H1 (cell line): Measurements from ENCODE around the gene RAB31. TPM values are rescaled to one million over a fixed set of nuclear protein-coding genes. Genes with fewer than 3 reads are reported as not detected.

Experiments
- CTCF ChIA-PET: fragments of 300-600 bp; sonication (Branson Sonifier 250); formaldehyde crosslinking; loops from one replicate; lab custom pipeline; 2021; ENCODE audit not compliant: partially characterized antibody; lab: Charles Lee
- POLR2A ChIA-PET: fragments of 300-600 bp; sonication (Branson Sonifier 250); formaldehyde crosslinking; loops from one replicate; lab custom pipeline; 2021; ENCODE audit warnings: inconsistent platforms; ENCODE audit not compliant: partially characterized antibody; lab: Charles Lee
- DNase-seq, 2 experiments: peaks; one replicate each; pipeline versions ENCODE4 v3.0.0 to v3.0.0-alpha.2; 2010 to 2022; ENCODE audit warnings: low spot score in 2 of 2, low read depth in 1 of 2, mixed read lengths in 1 of 2
- FAIRE-seq: peaks from 2 replicates; lab custom pipeline; 2011; peaks lifted over from hg19 to GRCh38; lab: Jason Lieb, UNC
- H2AFZ ChIP-seq: 2 replicates; pipeline ENCODE4 v1.8.1; 2012; ENCODE audit warnings: low read length, inconsistent platforms
- H2AK5ac ChIP-seq: 2 replicates; pipeline ENCODE4 v1.6.1; 2013; ENCODE audit warnings: low read depth, low read length
- H2BK120ac ChIP-seq: replicated peaks from 2 replicates; pipeline ENCODE3; 2013; ENCODE audit warnings: low read depth, low read length, inconsistent platforms
- H2BK12ac ChIP-seq: 2 replicates; pipeline ENCODE4 v1.6.1; 2013; ENCODE audit warnings: low read depth, low read length
- H2BK15ac ChIP-seq: 2 replicates; pipeline ENCODE4 v1.6.1; 2013; ENCODE audit warnings: low read length
- H2BK20ac ChIP-seq: 2 replicates; pipeline ENCODE4 v1.6.1; 2013; ENCODE audit warnings: low read length
- H2BK5ac ChIP-seq: 2 replicates; pipeline ENCODE4 v1.6.1; 2013; ENCODE audit warnings: low read depth, low read length
- H3K14ac ChIP-seq: 2 replicates; pipeline ENCODE4 v1.6.1; 2013; ENCODE audit warnings: inconsistent platforms; ENCODE audit not compliant: insufficient read length
- H3K18ac ChIP-seq: 2 replicates; pipeline ENCODE4 v1.6.1; 2013; ENCODE audit warnings: low read length; ENCODE audit errors: extremely low read depth
- H3K23ac ChIP-seq: 2 replicates; pipeline ENCODE4 v1.6.1; 2013; ENCODE audit warnings: inconsistent platforms; ENCODE audit not compliant: insufficient read length
- H3K23me2 ChIP-seq: 2 replicates; pipeline ENCODE4 v1.6.1; 2013; ENCODE audit warnings: low read depth, low read length
- H3K27ac ChIP-seq: 2 replicates; pipeline ENCODE4 v1.6.1; 2011; ENCODE audit warnings: low read depth, low read length, inconsistent platforms
- H3K27me3 ChIP-seq, 4 experiments: replicated peaks in 1 of 4; 1 replicate in 1 of 4; 2 replicates in 3 of 4; pipeline versions ENCODE4 v1.6.1 to v1.8.1; 2011 to 2013; ENCODE audit warnings: low read length in 3 of 4, mild to moderate bottlenecking in 3 of 4, inconsistent platforms in 2 of 4, mixed read lengths in 2 of 4, moderate library complexity in 1 of 4; ENCODE audit not compliant: control insufficient read depth in 3 of 4, insufficient read depth in 3 of 4; ENCODE audit errors: extremely low read depth in 1 of 4
- H3K36me3 ChIP-seq, 4 experiments: 2 replicates each; pipeline versions ENCODE4 v1.6.1 to v1.8.1; 2011 to 2013; ENCODE audit warnings: mild to moderate bottlenecking in 4 of 4, low read length in 3 of 4, moderate library complexity in 2 of 4, control low read depth in 1 of 4, inconsistent platforms in 1 of 4; ENCODE audit not compliant: insufficient read depth in 4 of 4, control insufficient read depth in 2 of 4
- H3K4ac ChIP-seq: replicated peaks from 2 replicates; pipeline ENCODE3; 2013; ENCODE audit warnings: low read length, low read depth, mixed read lengths, inconsistent platforms; ENCODE audit not compliant: insufficient read length
- H3K4me1 ChIP-seq, 4 experiments: replicated peaks in 1 of 4; 1 replicate in 1 of 4; 2 replicates in 3 of 4; pipeline versions ENCODE4 v1.6.1 to v1.8.1; 2011 to 2013; ENCODE audit warnings: low read length in 3 of 4, inconsistent platforms in 2 of 4, mixed read lengths in 1 of 4; ENCODE audit not compliant: insufficient read depth in 4 of 4, control insufficient read depth in 3 of 4
- H3K4me2 ChIP-seq, 2 experiments: 2 replicates each; pipeline versions ENCODE4 v1.6.1 to v1.8.1; 2011 to 2013; ENCODE audit warnings: low read depth in 2 of 2, low read length in 2 of 2, control low read depth in 1 of 2, inconsistent platforms in 1 of 2, mild to moderate bottlenecking in 1 of 2; ENCODE audit not compliant: insufficient read depth in 1 of 2
- H3K4me3 ChIP-seq, 4 experiments: fragments of 200-600, 300-600 bp in 1 of 4; sonication (generic), shearing (Covaris generic), sonication (Bioruptor Twin) in 1 of 4; 2 replicates each; pipeline versions ENCODE4 v1.5.1 to v1.8.1; 2011 to 2016; ENCODE audit warnings: low read length in 4 of 4, low read depth in 3 of 4, control low read depth in 2 of 4, inconsistent platforms in 2 of 4, mild to moderate bottlenecking in 2 of 4, mixed read lengths in 1 of 4, moderate library complexity in 1 of 4; ENCODE audit not compliant: insufficient read depth in 2 of 4; ENCODE audit errors: extremely low read depth in 1 of 4
- H3K56ac ChIP-seq: replicated peaks from 2 replicates; pipeline ENCODE3; 2013; ENCODE audit warnings: low read depth, mild to moderate bottlenecking, mixed read lengths, low read length, inconsistent platforms; ENCODE audit not compliant: insufficient read length
- H3K79me1 ChIP-seq: 2 replicates; pipeline ENCODE4 v1.6.1; 2013; ENCODE audit warnings: low read depth, low read length, control low read depth
- H3K79me2 ChIP-seq, 2 experiments: 2 replicates each; pipeline versions ENCODE4 v1.6.1 to v1.8.1; 2012 to 2013; ENCODE audit warnings: low read length in 2 of 2, mild to moderate bottlenecking in 2 of 2, inconsistent platforms in 1 of 2; ENCODE audit not compliant: insufficient read depth in 2 of 2, control insufficient read depth in 1 of 2
- H3K9ac ChIP-seq, 4 experiments: replicated peaks in 1 of 4; 1 replicate in 1 of 4; 2 replicates in 3 of 4; pipeline versions ENCODE4 v1.6.1 to v1.8.1; 2011 to 2013; ENCODE audit warnings: low read depth in 3 of 4, low read length in 3 of 4, control low read depth in 2 of 4, mild to moderate bottlenecking in 2 of 4, moderate library complexity in 2 of 4, inconsistent platforms in 1 of 4; ENCODE audit errors: extremely low read depth in 1 of 4
- H3K9me3 ChIP-seq, 2 experiments: 2 replicates each; pipeline versions ENCODE4 v1.6.1 to v1.8.1; 2012 to 2013; ENCODE audit warnings: mild to moderate bottlenecking in 2 of 2, moderate library complexity in 2 of 2, control low read depth in 1 of 2, inconsistent platforms in 1 of 2, low read depth in 1 of 2, low read length in 1 of 2, mixed read lengths in 1 of 2; ENCODE audit not compliant: insufficient read depth in 2 of 2
- H4K20me1 ChIP-seq, 2 experiments: replicated peaks in 1 of 2; 2 replicates each; pipeline versions ENCODE3 to v1.8.1; 2011 to 2013; ENCODE audit warnings: inconsistent platforms in 2 of 2, low read length in 2 of 2, mild to moderate bottlenecking in 1 of 2; ENCODE audit not compliant: insufficient read depth in 2 of 2, control insufficient read depth in 1 of 2
- H4K5ac ChIP-seq: 2 replicates; pipeline ENCODE4 v1.6.1; 2013; ENCODE audit warnings: low read length, low read depth, mixed read lengths, inconsistent platforms; ENCODE audit not compliant: insufficient read length
- H4K8ac ChIP-seq: 2 replicates; pipeline ENCODE4 v1.8.0; 2013; ENCODE audit warnings: mild to moderate bottlenecking, moderate library complexity, low read length, inconsistent platforms; ENCODE audit not compliant: insufficient read depth; ENCODE audit errors: extremely low read depth
- H4K91ac ChIP-seq: replicated peaks from 2 replicates; pipeline ENCODE3; 2013; ENCODE audit warnings: low read length, mixed read lengths, inconsistent platforms; ENCODE audit not compliant: insufficient read length
- CBX5 ChIP-seq: fragments of 300-800, 300-1000 bp; sonication (generic); IDR thresholded peaks from 2 replicates; pipeline ENCODE4 v1.7.1; 2016; ENCODE audit warnings: antibody characterized with exemption, low read length, low read depth
- CBX8 ChIP-seq: fragments of 300-800, 300-1000 bp; sonication (generic); IDR thresholded peaks from 2 replicates; pipeline ENCODE4 v1.7.1; 2016; ENCODE audit warnings: low read depth, low read length, borderline replicate concordance
- EP300 ChIP-seq, 2 experiments: IDR thresholded peaks; 1 replicate in 1 of 2; 2 replicates in 1 of 2; pipeline ENCODE4 v1.6.1; 2011 to 2012; ENCODE audit warnings: low read depth in 2 of 2, low read length in 2 of 2, mild to moderate bottlenecking in 2 of 2, borderline replicate concordance in 1 of 2, inconsistent platforms in 1 of 2, moderate library complexity in 1 of 2
- GTF2F1 ChIP-seq: IDR thresholded peaks from 2 replicates; pipeline ENCODE4 v1.6.1; 2012; ENCODE audit warnings: low read depth, low read length, improper control_type of control experiment, borderline replicate concordance
- JUND ChIP-seq: IDR thresholded peaks from 2 replicates; pipeline ENCODE4 v1.6.1; 2011; ENCODE audit warnings: mild to moderate bottlenecking, improper control_type of control experiment, low read length
- RAD21 ChIP-seq, 2 experiments: IDR thresholded peaks in 1 of 2; conservative IDR thresholded peaks in 1 of 2; 2 replicates each; pipeline ENCODE4 v1.6.1; 2011; ENCODE audit warnings: low read depth in 2 of 2, low read length in 2 of 2, improper control_type of control experiment in 1 of 2, inconsistent platforms in 1 of 2, mild to moderate bottlenecking in 1 of 2, moderate library complexity in 1 of 2
- SIX5 ChIP-seq: IDR thresholded peaks from 2 replicates; pipeline ENCODE4 v1.6.1; 2011; ENCODE audit warnings: mild to moderate bottlenecking, low read depth, low read length
- SUZ12 ChIP-seq: fragments of 200-600 bp; sonication (generic); IDR thresholded peaks from 2 replicates; pipeline ENCODE4 v1.6.1; 2012; ENCODE audit warnings: mild to moderate bottlenecking, inconsistent platforms, low read length, moderate library complexity, mixed read lengths
- YY1 ChIP-seq: IDR thresholded peaks from 2 replicates; pipeline ENCODE4 v1.6.1; 2011; ENCODE audit warnings: low read depth, mild to moderate bottlenecking, low read length
- ZNF274 ChIP-seq: IDR thresholded peaks from 2 replicates; pipeline ENCODE4 v1.7.0; 2012; ENCODE audit warnings: low read length, borderline replicate concordance; ENCODE audit errors: extremely low read depth
- WGBS, 2 experiments: shearing (Covaris generic) in 1 of 2; methylation state at CpG; one replicate each; pipeline versions ENCODE4 v1.1.6 to v1.1.7; 2013 to 2015; ENCODE audit warnings: low lambda C conversion rate in 2 of 2, mixed read lengths in 2 of 2, inconsistent platforms in 1 of 2, low coverage in 1 of 2, missing lambda C conversion rate in 1 of 2; ENCODE audit not compliant: insufficient replicate concordance in 2 of 2, insufficient coverage in 1 of 2, insufficient read length in 1 of 2; ENCODE audit errors: extremely low coverage in 1 of 2, missing lambda C conversion rate in 1 of 2; 5-methylcytosine and 5-hydroxymethylcytosine counted together
- polyA plus RNA-seq, 7 experiments: library from polyadenylated mRNA; depleted of rRNA in 3 of 7; stranded (reverse) in 5 of 7; unstranded in 2 of 7; fragments of >200 nt in 5 of 7; fragments of 200-250 nt in 2 of 7; gene quantifications; 1 replicate in 5 of 7; 2 replicates in 1 of 7; 4 replicates in 1 of 7; pipeline versions ENCODE4 v1.2.1 to v1.2.3, GENCODE V29; 2011 to 2013; ENCODE audit warnings: missing spikeins in 2 of 7, mixed read lengths in 2 of 7
- total RNA-seq: library from RNA; stranded (reverse); fragmentation: NEBNext Ultra II Directional; extraction: Animal tissue kit (Norgen Biotek cat#: 25700); gene quantifications from 2 replicates; pipeline ENCODE4 v1.2.1, GENCODE V29; 2021
- TF ChIP-seq, protein P1 (sequence below): IDR thresholded peaks from 2 replicates; pipeline ENCODE4 v1.6.1; 2012; ENCODE audit warnings: low read length, inconsistent platforms

RAB31 gene
- total and polyA plus RNA-seq, 2 of the 8 experiments (the other 6 are each of a cell fraction or from before 2014, with no cell fraction given), result 15.2 to 40.9 TPM

DNA sequence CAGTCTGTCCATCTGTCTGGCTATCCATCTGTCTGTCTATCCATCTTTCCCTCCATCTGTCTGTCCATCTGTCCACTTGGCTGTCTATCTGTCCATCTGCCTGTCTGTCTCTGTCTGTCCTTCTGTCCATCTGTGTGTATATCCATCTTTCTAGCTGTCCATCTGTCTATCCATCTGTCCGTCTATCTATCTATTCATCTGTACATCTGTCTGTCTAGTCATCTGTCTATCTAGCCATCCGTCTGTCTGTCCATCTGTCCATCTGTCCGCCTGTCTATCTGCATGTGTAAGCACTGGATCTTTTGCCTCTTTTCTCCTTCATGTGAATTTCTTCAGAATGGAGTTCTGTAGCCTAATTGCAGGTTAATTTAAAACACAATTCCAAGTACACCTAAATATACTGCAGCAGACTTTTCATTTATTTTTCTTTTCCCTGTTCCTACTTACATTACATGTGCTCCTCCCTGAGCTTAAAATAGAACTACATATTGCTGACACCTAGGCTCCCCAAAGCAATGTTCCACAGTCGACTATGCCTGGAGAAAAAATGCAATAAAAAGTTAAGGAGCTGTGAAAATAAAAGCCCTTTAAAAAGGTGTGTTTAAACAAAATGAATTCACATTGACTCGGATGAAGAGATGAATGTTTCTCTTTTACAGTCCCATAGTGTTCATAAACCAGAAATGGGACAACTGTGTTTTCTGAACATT, 140.2 kb downstream of the RAB31 start:
- no peak overlapping the region for H3K14ac ChIP-seq
- no peaks in the 10 kb centered on the region for H3K27me3 ChIP-seq
- H3K4me1 ChIP-seq, result no peaks in the 10 kb centered on the region; a peak in 1 of 7 replicates
- 92% methylated on average over 5 of the region's 5 CpGs; no CpG with 5 or more reads in 1 of the 2 experiments for WGBS, 2 experiments
- no peaks in the 10 kb centered on the region for H3K23me2 ChIP-seq
- no peak overlapping the region for H3K27ac ChIP-seq
- ChIA-PET CTCF (interaction anchor here (0.6 to 0.9 kb wide), 4 partner anchors 10 to 304 kb away, joined by 3 to 5 read pairs (median 4); no protein-coding TSS in a partner anchor), POLR2A (no interaction called here)
- H3K4me3 ChIP-seq, result no peak overlapping the region
- no peak overlapping the region for H2AK5ac ChIP-seq
- no peak overlapping the region for H4K8ac ChIP-seq
- H3K36me3 ChIP-seq, result no peaks in the 10 kb centered on the region
- H3K18ac ChIP-seq, result no peak overlapping the region
- no peak overlapping the region for H3K9ac ChIP-seq
- no peak overlapping the region for H2AFZ ChIP-seq
- H4K5ac ChIP-seq, result no peak overlapping the region
- H3K9me3 ChIP-seq, result peaks cover 3 to 6% of the 10 kb centered on the region in 2 experiments; a peak in 1 of 4 replicates
- H2BK12ac ChIP-seq, result no peak overlapping the region
- H3K4ac ChIP-seq, result no peak overlapping the region
- H4K20me1 ChIP-seq, result no peaks in the 10 kb centered on the region
- no peak overlapping the region for H3K4me2 ChIP-seq
- no peak overlapping the region for H2BK20ac ChIP-seq
- H3K79me2 ChIP-seq, result no peaks in the 10 kb centered on the region
- no peak overlapping the region for H2BK5ac ChIP-seq
- H3K79me1 ChIP-seq, result no peaks in the 10 kb centered on the region
- DNase-seq (no peak), FAIRE-seq (no peak)
- H2BK120ac ChIP-seq, result no peak overlapping the region
- no peak overlapping the region for H4K91ac ChIP-seq
- no peak overlapping the region for H3K23ac ChIP-seq
- H2BK15ac ChIP-seq, result no peak overlapping the region
- no peak overlapping the region for H3K56ac ChIP-seq
- TF ChIP-seq CBX8, result no peak
- no peak for TF ChIP-seq YY1
- TF ChIP-seq, protein P1, sequence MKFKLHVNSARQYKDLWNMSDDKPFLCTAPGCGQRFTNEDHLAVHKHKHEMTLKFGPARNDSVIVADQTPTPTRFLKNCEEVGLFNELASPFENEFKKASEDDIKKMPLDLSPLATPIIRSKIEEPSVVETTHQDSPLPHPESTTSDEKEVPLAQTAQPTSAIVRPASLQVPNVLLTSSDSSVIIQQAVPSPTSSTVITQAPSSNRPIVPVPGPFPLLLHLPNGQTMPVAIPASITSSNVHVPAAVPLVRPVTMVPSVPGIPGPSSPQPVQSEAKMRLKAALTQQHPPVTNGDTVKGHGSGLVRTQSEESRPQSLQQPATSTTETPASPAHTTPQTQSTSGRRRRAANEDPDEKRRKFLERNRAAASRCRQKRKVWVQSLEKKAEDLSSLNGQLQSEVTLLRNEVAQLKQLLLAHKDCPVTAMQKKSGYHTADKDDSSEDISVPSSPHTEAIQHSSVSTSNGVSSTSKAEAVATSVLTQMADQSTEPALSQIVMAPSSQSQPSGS, result no peak
- no peak for TF ChIP-seq SUZ12
- no peak for TF ChIP-seq RAD21 (IDR thresholded peaks at IDR 0.05 in 1 of 2, conservative IDR thresholded peaks at IDR 0.05 in 1 of 2; ENCODE audit: low read depth in 2 of 2, low read length in 2 of 2)
- no peak for TF ChIP-seq JUND
- no peak for TF ChIP-seq SIX5
- TF ChIP-seq CBX5, result no peak
- TF ChIP-seq GTF2F1, result no peak
- TF ChIP-seq EP300 (IDR thresholded peaks at IDR 0.05; ENCODE audit: borderline replicate concordance in 1 of 2, low read depth in 2 of 2, low read length in 2 of 2), result no peak
- no peak for TF ChIP-seq ZNF274
